ENCODE data around the gene FAF2.

Gene FAF2

GRCh38 chr5:176514244-176514950, 66.2 kb downstream of the FAF2 start:
- DNase-seq = no peak

GRCh38 chr5:176515396-176515795, 67.2 kb downstream of the FAF2 start:
- no peak for DNase-seq

- DNase-seq = no peak
These were observed 69.0 kb downstream of the FAF2 start for GRCh38 chr5:176517053-176517661.

- DNase-seq = no peak
These were observed 71.9 kb downstream of the FAF2 start for GRCh38 chr5:176519810-176520720.

- no peak for DNase-seq
These were observed 73.1 kb downstream of the FAF2 start for GRCh38 chr5:176521286-176521685.

GRCh38 chr5:176521699-176522263, 73.6 kb downstream of the FAF2 start:
- no peak for DNase-seq

GRCh38 chr5:176524138-176524537, 76.0 kb downstream of the FAF2 start:
- DNase-seq = no peak

- no peak for DNase-seq
These were observed 76.8 kb downstream of the FAF2 start for GRCh38 chr5:176524987-176525386.

GRCh38 chr5:176525677-176526076, 77.5 kb downstream of the FAF2 start:
- DNase-seq = no peak

- DNase-seq = no peak
These were observed 78.3 kb downstream of the FAF2 start for GRCh38 chr5:176526462-176526861.

- no peak for DNase-seq
These were observed 79.3 kb downstream of the FAF2 start for GRCh38 chr5:176527246-176528222.

- DNase-seq = no peak
These were observed 80.1 kb downstream of the FAF2 start for GRCh38 chr5:176528301-176528700.

GRCh38 chr5:176528761-176529115, 80.6 kb downstream of the FAF2 start:
- no peak for DNase-seq

GRCh38 chr5:176529116-176529740, 81.0 kb downstream of the FAF2 start:
- DNase-seq = no peak

- DNase-seq = no peak
These were observed 81.6 kb downstream of the FAF2 start for GRCh38 chr5:176529741-176530141.

- no peak for DNase-seq
These were observed 82.3 kb downstream of the FAF2 start for GRCh38 chr5:176530393-176530982.

- DNase-seq = no peak
These were observed 83.1 kb downstream of the FAF2 start for GRCh38 chr5:176530983-176531901.

GRCh38 chr5:176531902-176532493, 83.8 kb downstream of the FAF2 start:
- no peak for DNase-seq

GRCh38 chr5:176532795-176533194, 84.6 kb downstream of the FAF2 start:
- no peak for DNase-seq

- DNase-seq = no peak
These were observed 85.2 kb downstream of the FAF2 start for GRCh38 chr5:176533390-176533789.
